ENCODE measurements around the gene ITSN2. TPM values are rescaled to one million over a fixed set of nuclear protein-coding genes. Genes with fewer than 3 reads are reported as not detected.
A peak's percentile ranks its signal among the peaks of the same experiment; 100 is the strongest.

Gene ITSN2
- total RNA-seq, 1 donor from 2014 or later, result 10.4 TPM

GRCh38 chr2:24182507-24182906, 177.8 kb downstream of the ITSN2 start:
- Mint-ChIP-seq H3K27me3 (ENCODE audit: insufficient read depth, low read depth) (peaks cover 3% of the 10 kb centered on the region), H3K27ac (no peak overlapping the region), H3K36me3 (no peaks in the 10 kb centered on the region), H3K9me3 (peaks cover 10% of the 10 kb centered on the region), H3K4me3 (no peak overlapping the region), H3K4me1 (peaks cover 15% of the 10 kb centered on the region)
- Histone ChIP-seq H2AFZ (replicated peaks) (peak overlapping the region; percentile 15), H3F3A (ENCODE audit: low read depth) (no peaks in the 10 kb centered on the region), H3K79me2 (ENCODE audit: low read depth) (no peaks in the 10 kb centered on the region), H3K27me3 (no peaks in the 10 kb centered on the region), H3K4me1 (peaks cover 10% of the 10 kb centered on the region), H3K9me3 (ENCODE audit: low read depth) (no peaks in the 10 kb centered on the region), H3K36me3 (no peaks in the 10 kb centered on the region), H3K9ac (no peak overlapping the region), H3K4me3 (no peak overlapping the region), H3K4me2 (no peak overlapping the region), H4K20me1 (ENCODE audit: low read depth) (no peaks in the 10 kb centered on the region), H3K27ac (no peak overlapping the region)
- DNase-seq (ENCODE audit: low spot score), result no peak
- TF ChIP-seq EZH2phosphoT487 (IDR thresholded peaks at IDR 0.05) (no peak), CTCF (IDR thresholded peaks at IDR 0.05) (no peak), EZH2 (IDR thresholded peaks at IDR 0.05) (no peak)

- no peaks in the 10 kb centered on the region for H3K36me3 ChIP-seq
- no peak overlapping the region for H3K9ac ChIP-seq
- H3K9me3 ChIP-seq (ENCODE audit: low read depth), result no peaks in the 10 kb centered on the region
- no peaks in the 10 kb centered on the region for H3K27me3 ChIP-seq
- H4K20me1 ChIP-seq (ENCODE audit: low read depth), result no peaks in the 10 kb centered on the region
- peaks cover 15% of the 10 kb centered on the region for H3K4me1 Mint-ChIP-seq
- H3K36me3 Mint-ChIP-seq, result no peaks in the 10 kb centered on the region
- H3K27ac ChIP-seq, result no peak overlapping the region
- H3F3A ChIP-seq (ENCODE audit: low read depth), result no peaks in the 10 kb centered on the region
- peaks cover 10% of the 10 kb centered on the region for H3K4me1 ChIP-seq
- TF ChIP-seq CTCF (IDR thresholded peaks at IDR 0.05) (no peak), EZH2phosphoT487 (IDR thresholded peaks at IDR 0.05) (no peak), EZH2 (IDR thresholded peaks at IDR 0.05) (no peak)
- H3K4me3 Mint-ChIP-seq, result no peak overlapping the region
- peak; percentile 23 for DNase-seq (ENCODE audit: low spot score)
- H3K79me2 ChIP-seq (ENCODE audit: low read depth), result no peaks in the 10 kb centered on the region
- H3K4me2 ChIP-seq, result no peak overlapping the region
- no peak overlapping the region for H3K4me3 ChIP-seq
- no peak overlapping the region for H3K27ac Mint-ChIP-seq
- H3K27me3 Mint-ChIP-seq (ENCODE audit: insufficient read depth, low read depth), result no peaks in the 10 kb centered on the region
- H2AFZ ChIP-seq (replicated peaks), result no peak overlapping the region
- peaks cover 4% of the 10 kb centered on the region for H3K9me3 Mint-ChIP-seq
These were observed 178.5 kb downstream of the ITSN2 start for GRCh38 chr2:24181849-24182248.

GRCh38 chr2:24179683-24180082, 180.7 kb downstream of the ITSN2 start:
- Histone ChIP-seq H3K9me3 (ENCODE audit: low read depth) (no peaks in the 10 kb centered on the region), H3K4me3 (no peak overlapping the region), H3K4me1 (peaks cover 10% of the 10 kb centered on the region), H2AFZ (replicated peaks) (no peak overlapping the region), H3K27ac (no peak overlapping the region), H3K36me3 (no peaks in the 10 kb centered on the region), H3K4me2 (no peak overlapping the region), H3K27me3 (no peaks in the 10 kb centered on the region), H3F3A (ENCODE audit: low read depth) (peaks cover 5% of the 10 kb centered on the region), H3K79me2 (ENCODE audit: low read depth) (no peaks in the 10 kb centered on the region), H4K20me1 (ENCODE audit: low read depth) (no peaks in the 10 kb centered on the region), H3K9ac (no peak overlapping the region)
- DNase-seq (ENCODE audit: low spot score), result no peak
- H3K36me3 Mint-ChIP-seq, result no peaks in the 10 kb centered on the region
- no peak overlapping the region for H3K4me3 Mint-ChIP-seq
- no peak for TF ChIP-seq EZH2phosphoT487 (IDR thresholded peaks at IDR 0.05)
- TF ChIP-seq CTCF (IDR thresholded peaks at IDR 0.05), result no peak
- no peak for TF ChIP-seq EZH2 (IDR thresholded peaks at IDR 0.05)
- no peaks in the 10 kb centered on the region for H3K9me3 Mint-ChIP-seq
- no peaks in the 10 kb centered on the region for H3K27me3 Mint-ChIP-seq (ENCODE audit: insufficient read depth, low read depth)
- H3K27ac Mint-ChIP-seq, result no peak overlapping the region
- H3K4me1 Mint-ChIP-seq, result peaks cover 17% of the 10 kb centered on the region

Data from neural progenitor cell (in vitro differentiated cells).